Measurements from ENCODE around the gene CBY1.
A peak's percentile ranks its signal among the peaks of the same experiment; 100 is the strongest.

CBY1 gene

DNA sequence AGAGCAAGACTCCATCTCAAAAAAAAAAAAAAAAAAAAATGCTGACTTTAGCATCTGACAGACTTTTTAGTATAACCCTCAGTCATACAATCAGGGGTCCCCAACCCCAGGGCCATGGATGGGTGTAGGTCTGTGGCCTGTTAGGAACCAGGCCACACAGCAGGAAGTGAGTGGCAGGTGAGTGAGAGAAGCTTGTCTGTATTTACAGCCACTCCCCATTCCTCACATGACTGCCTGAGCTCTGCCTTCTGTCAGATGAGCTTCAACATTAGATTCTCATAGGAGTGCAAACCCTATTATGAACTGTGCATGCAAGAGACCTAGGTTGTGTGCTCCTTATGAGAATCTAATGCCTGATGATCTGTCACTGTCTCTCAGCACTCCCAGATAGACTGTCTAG is 3.6 kb upstream of the CBY1 start:
- no peak for DNase-seq

DNA sequence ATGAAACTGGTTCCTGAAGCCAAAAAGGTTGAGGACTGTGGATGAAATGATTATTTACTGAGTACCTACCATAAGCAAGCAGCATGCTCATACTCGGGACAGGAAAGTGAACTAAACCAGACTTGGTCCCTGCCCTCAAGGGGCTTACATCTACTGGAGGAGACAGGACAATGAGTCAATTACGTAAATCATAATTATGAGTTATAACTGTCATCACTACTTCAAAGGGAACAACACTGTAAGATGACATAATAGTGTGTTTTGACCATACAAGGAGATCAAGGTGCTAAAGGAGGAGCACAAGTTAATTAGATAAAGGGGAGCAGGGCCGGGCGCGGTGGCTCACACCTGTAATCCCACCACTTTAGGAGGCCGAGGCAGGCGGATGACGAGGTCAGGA is 2.7 kb upstream of the CBY1 start:
- no peak for DNase-seq

DNA sequence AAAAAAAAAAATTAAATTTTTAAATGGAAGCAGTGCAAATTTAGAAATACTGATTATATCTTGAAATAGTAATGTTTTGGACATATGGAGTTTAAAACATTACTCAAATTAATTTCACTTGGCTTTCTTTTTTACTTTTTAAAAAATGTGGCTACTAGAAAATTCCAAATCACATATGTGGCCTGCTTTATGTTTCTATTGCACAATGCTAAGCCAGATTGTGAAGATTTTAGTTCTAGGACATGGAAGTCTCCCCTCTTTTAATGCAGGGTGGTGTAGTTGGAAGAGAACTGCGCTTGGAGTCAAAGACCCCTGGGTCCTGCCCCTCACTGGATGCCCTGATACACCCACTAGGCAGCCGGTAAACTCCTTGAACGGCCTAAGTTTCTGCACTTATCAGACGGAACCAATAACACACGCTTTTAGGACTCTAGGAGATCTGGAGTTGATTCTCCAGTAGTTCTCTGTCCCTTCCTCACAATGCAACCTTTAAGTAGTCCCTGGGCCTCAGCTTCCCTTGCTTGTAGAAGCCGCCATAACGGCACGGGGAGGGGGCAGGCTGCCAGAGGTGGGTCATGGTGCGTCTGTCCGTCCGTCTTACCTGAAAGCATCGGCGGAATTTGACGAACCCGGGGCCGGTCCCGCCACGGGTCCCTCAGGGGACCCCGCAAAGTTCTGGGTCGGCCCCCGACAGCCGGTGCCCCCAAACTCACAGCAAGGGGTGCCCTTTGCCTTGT is 751 bp upstream of the CBY1 start:
- DNase-seq = no peak

DNA sequence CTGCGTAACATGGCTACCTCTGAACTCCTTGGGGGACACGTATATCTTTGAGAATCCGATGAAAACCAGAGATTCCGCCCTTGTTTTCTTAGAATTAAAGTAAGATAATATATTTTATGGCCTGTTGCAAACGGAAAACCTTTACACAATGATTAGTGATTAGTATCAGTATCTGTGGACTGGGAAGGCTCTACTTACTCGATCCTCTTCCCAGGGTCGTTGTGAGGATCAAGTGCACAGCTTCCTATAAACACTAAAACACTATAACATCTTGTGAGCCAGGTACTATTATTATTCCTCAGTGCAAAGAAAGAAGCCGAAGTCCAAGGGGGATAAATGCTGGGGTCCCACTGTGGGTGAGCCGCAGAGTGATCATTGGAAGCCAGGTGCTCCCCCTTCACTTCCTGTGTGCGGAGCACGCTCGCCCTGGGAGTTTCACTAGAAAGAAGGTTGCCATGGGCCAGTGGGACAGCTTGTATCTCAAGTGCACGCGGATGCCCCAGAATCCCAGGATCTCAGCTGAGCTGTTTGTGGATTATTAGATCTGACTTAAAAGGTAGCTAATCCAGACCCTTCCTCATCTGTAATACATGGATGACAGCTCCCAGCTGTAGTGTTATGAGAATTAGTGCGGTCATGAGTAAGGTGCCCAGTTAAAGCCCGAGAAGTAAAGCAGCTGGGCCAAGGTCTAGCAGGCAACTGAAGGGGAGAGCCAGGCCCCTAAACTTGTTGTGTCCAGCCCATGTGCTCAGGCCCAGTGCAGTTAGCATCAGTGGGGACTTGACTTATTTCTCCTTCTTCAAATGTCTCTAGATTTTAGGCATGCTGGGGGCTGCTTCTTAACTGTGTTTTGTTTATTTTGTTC is 839 bp downstream of the CBY1 start:
- DNase-seq = no peak

DNA sequence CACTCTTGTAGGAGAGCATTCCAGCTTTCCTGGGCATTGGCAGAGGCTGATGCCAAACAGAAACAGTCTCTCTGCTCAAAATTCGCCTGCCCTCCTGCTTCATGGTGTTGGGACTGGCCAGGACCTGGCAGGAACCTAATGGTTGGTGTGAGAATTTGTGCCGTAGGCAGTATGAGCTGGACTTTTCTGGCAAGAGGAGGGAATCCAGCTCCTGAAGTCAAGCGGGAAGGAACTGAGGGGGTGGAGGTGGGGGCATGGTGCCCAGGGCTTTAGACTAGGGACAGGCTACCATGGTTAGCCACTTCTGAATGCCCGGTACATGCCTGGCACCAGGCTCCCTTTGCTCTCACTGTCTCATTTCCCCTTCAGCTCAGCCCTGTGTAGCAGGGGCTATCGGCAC is 18.4 kb downstream of the CBY1 start:
- no peak for DNase-seq

DNA sequence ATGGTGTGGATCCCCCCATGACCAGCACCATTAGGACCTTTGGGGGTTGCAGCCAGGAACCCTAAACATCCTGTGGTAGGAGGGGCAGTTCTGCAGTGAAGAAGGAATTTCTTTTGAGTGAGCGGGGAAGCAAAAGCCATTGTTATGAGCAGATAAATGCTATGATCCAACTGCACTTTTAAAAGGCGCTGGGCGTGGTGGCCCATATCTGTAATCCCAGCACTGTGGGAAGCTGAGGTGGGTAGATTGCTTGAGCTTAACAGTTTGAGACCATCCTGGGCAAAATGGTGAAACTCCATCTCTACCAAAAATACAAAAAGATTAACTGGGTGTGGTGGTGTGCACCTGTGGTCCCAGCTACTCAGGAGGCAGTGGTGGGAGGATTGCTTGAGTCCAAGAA is 19.4 kb downstream of the CBY1 start:
- DNase-seq = no peak

DNA sequence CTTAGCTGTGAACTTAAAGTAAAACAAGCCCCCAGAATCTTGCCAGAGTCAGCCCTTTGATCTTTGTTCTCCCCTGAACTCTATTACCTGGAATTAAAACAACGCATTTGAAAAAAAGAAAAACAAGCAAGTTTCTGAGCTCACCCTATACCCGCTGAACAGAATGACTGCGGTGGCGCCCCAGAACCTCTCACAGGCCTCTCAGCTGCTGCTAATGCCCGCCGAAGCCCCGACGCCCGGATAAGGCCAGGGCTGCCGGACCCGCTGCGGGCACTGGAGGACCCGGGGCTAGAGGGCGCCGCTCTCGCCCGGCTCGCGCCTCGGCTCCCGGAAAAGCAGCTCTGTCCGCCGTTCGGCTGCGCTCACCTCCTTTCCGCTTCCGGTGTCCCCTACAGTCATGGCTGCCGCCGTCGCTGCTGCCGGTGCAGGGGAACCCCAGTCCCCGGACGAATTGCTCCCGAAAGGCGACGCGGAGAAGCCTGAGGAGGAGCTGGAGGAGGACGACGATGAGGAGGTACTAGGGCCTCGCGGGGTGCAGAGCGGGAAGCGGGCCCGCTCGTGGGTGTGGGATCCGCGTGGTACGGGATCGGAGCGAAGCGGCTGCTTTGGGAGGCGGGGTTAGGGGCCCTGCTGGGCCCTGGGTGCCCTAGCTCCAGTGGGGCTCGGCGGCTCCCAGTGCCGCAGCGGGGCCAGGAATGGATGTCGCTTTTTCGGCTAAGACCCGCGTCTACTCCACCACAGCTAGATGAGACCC is 25.3 kb downstream of the CBY1 start, which contains the start of gene TOMM22:
Gene TOMM22, plus strand, starts transcription at position 376 of the 754 bp plus-strand sequence. Its CDS starts 22 bp downstream, at position 398.
- peak; percentile 74 for DNase-seq

DNA sequence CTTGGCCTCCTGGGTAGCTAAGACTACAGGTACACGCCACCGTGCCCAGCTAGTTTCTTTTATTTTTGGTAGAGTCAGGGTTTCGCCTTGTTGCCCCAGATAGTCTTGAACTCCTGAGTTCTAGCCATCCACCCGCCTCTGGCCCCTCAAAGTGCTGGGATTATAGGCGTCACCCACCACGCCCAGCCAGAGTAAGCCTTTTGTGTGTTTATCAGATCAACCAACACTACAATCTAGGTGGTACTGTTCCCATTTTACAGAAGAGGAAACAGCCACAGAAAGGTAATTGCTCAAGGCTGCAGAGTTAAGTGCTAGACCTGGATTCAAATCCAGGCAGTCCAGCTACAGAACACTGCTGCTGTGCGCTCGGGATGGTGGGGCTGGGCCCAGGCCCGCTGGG is 28.5 kb downstream of the CBY1 start:
- no peak for DNase-seq

DNA sequence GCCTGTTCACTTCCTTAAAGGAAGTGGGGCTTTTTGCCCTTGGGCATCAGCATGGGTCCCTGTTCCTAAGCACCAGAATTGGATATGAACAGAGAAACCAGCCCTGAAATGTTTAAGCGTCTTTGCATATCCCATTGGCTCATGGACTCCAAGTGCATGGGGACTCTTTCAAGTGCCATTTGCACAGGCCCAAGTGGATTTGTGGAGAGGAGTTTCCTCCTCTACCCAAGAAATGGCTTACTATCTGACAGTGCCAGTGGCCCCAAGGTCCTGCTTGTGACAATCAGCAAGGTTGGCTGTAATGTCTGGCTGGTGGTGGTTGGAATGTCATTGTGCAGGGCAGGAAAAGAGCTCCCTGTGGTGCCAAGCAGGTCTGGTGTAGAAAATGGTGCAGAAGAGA is 29.3 kb downstream of the CBY1 start:
- DNase-seq = no peak

DNA sequence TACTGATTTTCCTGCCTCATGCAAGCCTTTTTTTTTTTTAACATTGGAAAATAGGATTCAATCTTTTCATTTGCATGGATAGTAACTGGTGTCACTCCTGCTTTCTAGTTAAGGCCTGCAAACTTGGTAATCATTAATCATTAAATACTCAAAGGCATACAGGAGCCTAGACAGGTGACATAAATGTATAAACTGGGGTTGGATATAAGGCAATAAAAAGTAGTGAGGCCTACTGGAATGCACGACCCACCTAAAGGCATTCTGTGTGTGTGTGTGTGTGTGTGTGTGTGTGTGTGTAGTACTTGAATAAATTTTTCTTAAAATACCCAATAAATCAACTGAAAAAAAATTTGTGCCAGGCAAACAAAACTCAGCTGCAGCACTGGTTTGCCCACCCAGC is 33.2 kb downstream of the CBY1 start:
- no peak for DNase-seq

DNA sequence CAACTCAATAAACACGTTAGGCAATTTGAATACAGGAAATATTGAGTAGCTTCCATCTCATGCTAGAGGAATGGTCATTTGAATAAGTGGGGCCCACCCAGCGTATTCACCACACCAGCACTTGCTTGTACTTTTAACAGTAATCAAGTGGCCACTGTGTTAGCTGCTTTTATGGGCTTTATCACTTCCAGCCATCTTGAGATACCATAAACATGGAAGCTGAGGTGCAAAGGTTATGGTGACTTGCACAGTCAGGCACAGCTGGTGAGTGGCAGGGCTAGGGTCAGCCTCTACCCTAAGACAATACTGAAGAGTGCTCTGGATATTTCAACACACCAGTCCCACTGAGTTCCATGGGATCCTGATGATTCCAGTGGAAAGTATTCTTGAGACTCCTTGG is 37.6 kb downstream of the CBY1 start:
- DNase-seq = no peak

DNA sequence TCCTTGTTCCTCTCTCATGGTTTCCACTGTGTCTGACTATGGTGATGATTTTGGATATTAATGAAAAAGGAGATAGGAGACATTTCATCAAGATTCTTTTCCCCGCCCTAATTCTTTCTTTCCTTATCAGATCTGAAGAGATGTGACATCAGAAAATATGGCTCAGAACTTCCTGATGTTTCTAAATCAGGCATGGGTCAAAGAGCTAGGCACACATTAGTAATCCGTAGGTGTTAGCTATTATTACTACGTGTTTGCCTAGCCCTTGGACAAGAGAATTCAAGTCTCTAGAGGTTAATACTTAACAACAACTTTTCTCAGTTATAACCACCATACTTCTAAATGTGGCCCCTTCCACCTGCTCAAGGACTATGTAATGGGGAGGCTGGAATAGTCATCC is 38.5 kb downstream of the CBY1 start:
- no peak for DNase-seq

DNA sequence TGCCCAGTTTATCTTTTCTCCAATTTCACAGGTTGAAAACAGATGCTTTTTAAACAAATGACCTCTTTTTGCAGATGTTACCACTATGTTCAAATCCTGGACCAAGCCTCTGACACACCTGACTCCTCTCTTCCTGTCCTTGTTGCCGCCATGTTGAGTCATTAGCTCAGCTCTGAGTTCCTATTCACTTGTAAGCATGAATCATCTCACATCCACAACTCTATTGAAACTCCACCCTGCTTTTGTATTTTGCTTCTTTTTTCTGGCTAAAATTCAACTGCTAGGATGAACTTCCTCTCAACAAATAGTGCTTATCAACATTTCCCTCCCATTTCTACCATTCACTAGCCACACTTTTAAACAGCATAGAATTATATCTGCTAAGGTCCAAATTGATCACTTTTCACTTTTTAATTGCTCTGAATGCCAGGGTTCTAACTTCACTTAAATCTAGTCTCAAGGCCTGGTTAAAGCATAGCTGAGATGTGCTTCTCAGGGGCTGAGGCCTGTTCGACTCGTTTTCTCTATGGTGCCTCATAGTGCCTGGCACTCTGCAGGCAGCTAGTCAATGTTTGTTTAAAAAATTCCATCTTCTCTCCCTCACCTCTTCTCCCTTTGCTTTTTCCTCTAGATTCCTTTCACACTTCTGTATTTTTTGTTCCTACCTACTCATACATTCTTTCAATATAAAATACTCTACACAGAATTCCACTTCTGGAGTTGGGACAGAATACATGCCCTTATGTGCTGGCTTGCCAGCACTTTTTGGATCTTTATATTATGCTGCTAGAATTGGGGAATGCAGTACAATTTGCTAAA is 40.4 kb downstream of the CBY1 start:
- no peak for DNase-seq

DNA sequence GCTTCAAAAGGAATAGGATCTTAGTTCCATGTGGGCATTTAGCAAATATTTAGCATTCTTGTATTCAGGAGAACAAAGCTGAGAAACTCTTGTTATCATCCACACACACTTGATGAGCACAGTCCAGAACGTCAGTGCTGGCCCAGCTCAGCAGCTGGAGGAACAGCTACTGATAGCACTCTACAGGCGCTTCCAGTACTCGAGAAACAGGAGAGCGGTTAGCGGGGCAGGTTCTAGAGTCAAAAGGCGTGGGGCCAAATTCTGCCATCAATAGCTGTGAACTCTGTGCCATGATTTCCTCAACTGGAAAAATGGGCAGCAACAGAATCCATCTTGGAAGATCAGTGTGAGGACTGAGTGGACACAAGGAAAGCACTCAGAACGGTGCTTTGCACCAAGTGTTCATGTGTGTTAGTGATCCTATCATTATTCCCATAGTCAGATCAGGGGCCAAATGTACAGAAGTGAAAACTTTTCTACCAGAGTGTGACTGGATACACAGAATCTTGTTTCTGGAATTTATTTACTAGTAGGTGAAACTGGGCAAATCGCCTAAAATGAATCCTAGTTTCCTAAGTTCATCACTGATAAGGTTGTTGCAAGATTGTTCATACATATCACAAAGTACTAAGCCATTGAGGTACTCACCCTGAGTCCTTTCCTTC is 41.1 kb downstream of the CBY1 start:
- no peak for DNase-seq

DNA sequence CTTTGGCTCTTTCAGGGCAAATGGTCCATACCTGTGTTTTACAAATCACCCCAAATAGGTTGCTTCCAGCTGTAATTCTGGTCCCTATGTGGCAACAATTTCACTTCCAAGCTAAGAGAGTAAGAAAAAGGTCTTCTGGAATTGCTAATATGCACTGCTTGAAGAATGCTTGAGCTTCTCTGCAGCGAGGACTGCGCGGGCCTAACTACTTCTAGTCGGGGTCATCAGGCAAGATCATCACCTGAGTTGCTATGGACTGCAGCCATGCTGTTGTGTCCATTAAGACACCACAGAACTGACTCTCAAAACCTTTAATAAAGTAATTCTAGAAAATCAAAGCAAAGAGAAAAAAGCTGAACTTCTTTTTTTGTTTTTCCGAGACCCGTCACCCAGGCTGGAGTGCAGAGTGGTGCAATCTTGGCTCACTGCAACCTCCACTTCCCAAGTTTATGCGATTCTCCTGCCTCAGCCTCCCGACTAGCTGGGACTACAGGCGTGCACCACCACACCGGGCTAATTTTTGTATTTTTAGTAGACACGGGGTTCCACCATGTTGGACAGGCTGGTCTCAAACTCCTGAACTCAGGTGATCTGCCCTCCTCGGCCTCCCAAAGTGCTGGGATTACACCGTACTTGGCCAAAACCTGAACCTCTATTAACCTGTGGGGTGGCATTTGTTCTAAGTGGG is 42.1 kb downstream of the CBY1 start:
- DNase-seq = no peak

DNA sequence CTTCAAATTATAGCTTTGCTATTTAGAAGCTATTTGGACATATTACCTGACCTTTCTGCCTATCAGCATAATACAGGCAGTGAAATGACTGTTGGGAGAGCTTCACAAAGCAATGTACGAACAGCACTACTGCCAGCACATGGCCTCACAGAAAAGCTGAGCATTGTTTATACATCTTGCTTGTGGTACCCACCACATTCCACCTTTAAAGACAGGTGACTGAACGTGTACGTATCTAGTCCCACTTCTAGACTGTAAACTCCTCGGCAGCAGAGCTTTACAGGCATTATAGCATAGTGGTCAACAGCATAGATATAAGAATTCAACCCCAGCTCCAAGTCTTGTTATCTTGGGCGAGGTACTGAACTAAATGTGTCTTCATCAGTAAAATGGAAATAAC is 42.7 kb downstream of the CBY1 start:
- no peak for DNase-seq

DNA sequence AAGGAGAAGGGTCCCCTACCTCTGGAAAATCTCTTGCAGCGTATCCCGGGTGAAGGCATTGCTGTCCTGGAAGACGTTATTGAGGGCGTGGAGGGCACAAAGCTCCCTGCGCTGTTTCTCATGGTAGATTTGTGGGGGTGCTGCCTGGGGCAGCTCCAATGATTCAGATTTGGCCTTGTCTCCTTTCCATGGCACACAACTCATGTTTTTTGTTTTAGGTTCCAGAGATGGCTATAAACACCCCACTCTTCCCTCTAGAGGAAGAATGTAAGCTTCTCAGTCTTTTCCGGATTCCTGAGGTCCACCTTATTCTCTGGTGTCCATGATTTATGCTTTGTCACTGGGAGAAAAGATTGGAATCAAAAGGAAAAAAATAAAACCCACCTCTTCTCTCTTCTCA is 43.3 kb downstream of the CBY1 start:
- DNase-seq = no peak

DNA sequence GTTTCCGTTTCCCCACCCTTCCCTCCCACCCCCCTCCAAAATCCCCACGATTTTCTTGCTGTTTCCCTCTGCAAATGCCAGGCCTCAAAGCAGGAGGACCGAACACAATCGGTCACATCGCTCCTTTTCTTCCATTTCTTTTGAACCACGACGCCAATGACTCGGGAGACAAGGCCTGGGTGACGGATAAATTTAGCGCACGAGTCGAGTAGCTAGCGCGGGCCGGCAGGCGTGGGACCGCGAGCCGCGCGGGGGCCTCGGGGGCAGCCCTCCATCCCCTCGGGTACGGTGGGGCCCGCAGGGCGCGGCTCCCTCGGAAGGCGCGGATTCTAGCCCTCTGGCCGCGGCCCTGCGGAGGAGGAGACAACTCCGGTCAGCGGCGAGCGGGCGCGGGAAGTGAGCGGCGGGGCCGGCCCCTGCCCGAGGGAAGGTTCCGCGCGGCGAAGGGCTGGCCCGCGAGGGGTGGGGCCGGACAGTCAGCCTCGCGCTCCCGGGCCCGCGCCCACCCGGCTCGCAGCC is 43.9 kb downstream of the CBY1 start:
- peak; percentile 69 for DNase-seq

DNA sequence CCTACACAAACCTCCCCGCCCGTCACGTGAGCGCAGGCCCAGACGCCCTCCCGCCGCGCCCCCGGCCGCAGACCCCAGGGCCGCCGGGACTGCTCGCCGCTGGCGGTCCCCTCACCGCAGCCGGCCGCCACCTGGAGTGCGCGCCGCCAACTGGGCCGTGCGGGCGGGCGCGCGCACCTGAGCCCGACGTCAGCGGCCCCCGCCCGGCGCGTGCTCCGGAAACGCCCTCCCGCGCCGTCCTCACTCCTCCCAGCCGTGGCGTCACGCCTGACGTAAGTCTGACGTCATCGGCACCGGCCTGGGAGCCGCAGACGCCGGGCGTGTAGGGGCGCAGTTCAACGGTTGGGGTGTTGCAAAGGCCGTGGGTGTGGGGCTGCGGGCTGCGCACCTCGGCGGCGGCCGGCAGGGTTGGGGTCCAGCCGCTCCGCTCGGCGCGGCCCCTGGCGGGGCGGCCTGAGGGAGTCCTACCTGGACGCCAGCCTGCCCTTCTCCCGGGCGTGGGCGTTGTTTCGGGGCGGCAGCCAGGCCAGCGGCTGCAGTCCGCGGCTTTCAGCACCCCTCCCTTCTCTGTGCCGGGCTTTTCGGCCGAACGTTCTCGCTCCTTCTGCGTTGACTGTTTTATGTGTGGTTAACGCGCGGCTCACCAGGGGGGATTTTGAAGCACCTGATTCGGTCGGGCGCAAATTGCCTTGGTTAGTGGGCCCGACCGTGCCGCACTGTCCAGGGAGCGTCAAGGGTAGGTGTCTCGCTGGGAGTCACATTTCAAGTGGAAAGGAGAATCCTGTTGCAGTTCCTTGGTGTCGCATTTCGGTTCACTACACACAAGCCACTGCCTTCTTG is 44.6 kb downstream of the CBY1 start, which contains the start of gene JOSD1:
Gene JOSD1, minus strand, starts transcription at position 155 of the 840 bp plus-strand sequence. CDS start 956 bp downstream, outside the sequence.
- peak; percentile 91 for DNase-seq

DNA sequence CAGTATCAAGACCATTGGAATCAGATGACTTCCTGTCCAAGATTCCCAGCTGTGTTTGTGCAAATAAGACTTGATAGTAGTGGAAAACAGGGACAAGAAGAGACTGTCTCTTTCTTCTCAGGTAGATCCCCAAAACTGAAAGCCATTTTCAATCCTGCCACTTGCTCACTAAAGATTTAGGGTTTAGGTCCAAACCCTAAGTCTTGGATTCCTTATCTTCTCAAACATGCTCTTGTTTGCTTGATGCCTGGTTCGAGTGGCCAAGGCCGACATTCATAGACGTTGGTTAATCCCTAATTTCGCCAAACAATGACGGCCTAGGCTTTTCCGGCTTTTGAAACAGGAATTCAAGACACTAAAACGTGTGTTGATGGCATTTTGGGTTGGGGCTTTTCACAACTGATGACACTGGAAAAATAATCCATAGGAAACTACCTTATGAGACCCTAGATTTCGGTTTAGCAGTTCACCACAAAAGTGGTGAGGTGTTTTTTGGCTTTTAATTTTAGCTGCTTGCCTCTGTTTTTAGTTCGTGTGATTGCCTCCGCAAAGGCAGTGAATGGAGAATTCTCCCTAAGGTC is 48.3 kb downstream of the CBY1 start:
- DNase-seq = no peak
